Osteocyte (in vitro differentiated cells): ENCODE measurements around the gene VEZT. TPM values are rescaled to one million over a fixed set of nuclear protein-coding genes. Genes with fewer than 3 reads are reported as not detected.

Experiments
- DNase-seq: peaks from one replicate; pipeline ENCODE4 v3.0.0; 2021; ENCODE audit warnings: mixed read lengths; ENCODE audit not compliant: unreplicated experiment; ENCODE audit errors: extremely low spot score
- H3K27ac Mint-ChIP-seq: one replicate; pipeline ENCODE4 v1.8.0; 2021; ENCODE audit warnings: mild to moderate bottlenecking, mixed read lengths; ENCODE audit not compliant: unreplicated experiment
- H3K27me3 Mint-ChIP-seq: one replicate; pipeline ENCODE4 v1.8.0; 2021; ENCODE audit warnings: mixed read lengths; ENCODE audit not compliant: unreplicated experiment
- H3K36me3 Mint-ChIP-seq: one replicate; pipeline ENCODE4 v1.8.0; 2021; ENCODE audit warnings: mixed read lengths; ENCODE audit not compliant: unreplicated experiment
- H3K4me1 Mint-ChIP-seq: one replicate; pipeline ENCODE4 v1.8.0; 2021; ENCODE audit warnings: mixed read lengths; ENCODE audit not compliant: unreplicated experiment
- H3K4me3 Mint-ChIP-seq: one replicate; pipeline ENCODE4 v1.8.0; 2021; ENCODE audit warnings: mild to moderate bottlenecking, moderate library complexity, mixed read lengths; ENCODE audit not compliant: unreplicated experiment
- H3K9me3 Mint-ChIP-seq: one replicate; pipeline ENCODE4 v1.8.0; 2021; ENCODE audit warnings: mixed read lengths; ENCODE audit not compliant: unreplicated experiment
- CTCF ChIP-seq: fragments of 200-600 bp; sonication (generic); IDR thresholded peaks from 2 replicates; pipeline ENCODE4 v1.5.0; 2021; ENCODE audit warnings: antibody characterized with exemption, mild to moderate bottlenecking, moderate library complexity
- total RNA-seq: library from RNA; stranded (reverse); gene quantifications from 2 replicates; pipeline ENCODE4 v1.2.1, GENCODE V29; 2021

VEZT gene
- total RNA-seq, 1 donor from 2014 or later = 65.7 TPM

- no peak for DNase-seq
- H3K27ac Mint-ChIP-seq = no peak overlapping the region
Observed at GRCh38 chr12:95184121-95184520, 33.5 kb upstream of the VEZT start.

GRCh38 chr12:95185072-95185471 is 32.5 kb upstream of the VEZT start:
- no peak for TF ChIP-seq CTCF
- Mint-ChIP-seq H3K36me3 (peaks cover 3% of the 10 kb centered on the region), H3K27ac (no peak overlapping the region), H3K9me3 (no peaks in the 10 kb centered on the region), H3K27me3 (no peaks in the 10 kb centered on the region), H3K4me3 (no peak overlapping the region), H3K4me1 (peaks cover 10% of the 10 kb centered on the region)
- DNase-seq = no peak

More at GRCh38 chr12:95184121-95184520, 33.5 kb upstream of the VEZT start:
- peaks cover 3% of the 10 kb centered on the region for H3K36me3 Mint-ChIP-seq
- no peak overlapping the region for H3K4me3 Mint-ChIP-seq
- no peaks in the 10 kb centered on the region for H3K9me3 Mint-ChIP-seq
- H3K27me3 Mint-ChIP-seq = no peaks in the 10 kb centered on the region
- peaks cover 10% of the 10 kb centered on the region for H3K4me1 Mint-ChIP-seq
- no peak for TF ChIP-seq CTCF

GRCh38 chr12:95185854-95186253 is 31.8 kb upstream of the VEZT start:
- Mint-ChIP-seq H3K27me3 (no peaks in the 10 kb centered on the region), H3K36me3 (peaks cover 3% of the 10 kb centered on the region), H3K4me3 (no peak overlapping the region), H3K4me1 (peaks cover 10% of the 10 kb centered on the region), H3K9me3 (no peaks in the 10 kb centered on the region), H3K27ac (no peak overlapping the region)
- TF ChIP-seq CTCF = no peak
- no peak for DNase-seq

- H3K4me3 Mint-ChIP-seq = no peak overlapping the region
- TF ChIP-seq CTCF = no peak
- peaks cover 7% of the 10 kb centered on the region for H3K36me3 Mint-ChIP-seq
- peaks cover 7% of the 10 kb centered on the region for H3K4me1 Mint-ChIP-seq
- H3K27ac Mint-ChIP-seq = no peak overlapping the region
- no peaks in the 10 kb centered on the region for H3K9me3 Mint-ChIP-seq
- DNase-seq = no peak
- no peaks in the 10 kb centered on the region for H3K27me3 Mint-ChIP-seq
Observed at GRCh38 chr12:95187865-95188415, 29.7 kb upstream of the VEZT start.

- H3K36me3 Mint-ChIP-seq = peaks cover 4% of the 10 kb centered on the region
- H3K27ac Mint-ChIP-seq = no peak overlapping the region
- H3K27me3 Mint-ChIP-seq = no peaks in the 10 kb centered on the region
- DNase-seq = no peak
- H3K4me1 Mint-ChIP-seq = peaks cover 4% of the 10 kb centered on the region
- no peak for TF ChIP-seq CTCF
- no peak overlapping the region for H3K4me3 Mint-ChIP-seq
- H3K9me3 Mint-ChIP-seq = no peaks in the 10 kb centered on the region
Observed at GRCh38 chr12:95191060-95191696, 26.4 kb upstream of the VEZT start.
